Astrocyte of the spinal cord (primary cell): ENCODE data around the gene IQCF2.

Experiments used
- DNase-seq: peaks from one replicate; pipeline ENCODE4 v3.0.0; 2011; ENCODE audit warnings: low read depth, low spot score
- H3K4me3 ChIP-seq: 2 replicates; pipeline ENCODE4 v1.5.1; 2011; ENCODE audit warnings: low read depth, mild to moderate bottlenecking, low read length, moderate library complexity
- in situ Hi-C: cut with HindIII; loops from 2 replicates; pipeline ENCODE4 v1.10.0; 2017; ENCODE audit warnings: low sequenced_read_pairs
- TF ChIP-seq, protein P1 (sequence below): IDR thresholded peaks from 2 replicates; pipeline ENCODE4 v1.5.1; 2012; ENCODE audit warnings: low read depth, mild to moderate bottlenecking, low read length, inconsistent platforms

IQCF2 gene

DNA sequence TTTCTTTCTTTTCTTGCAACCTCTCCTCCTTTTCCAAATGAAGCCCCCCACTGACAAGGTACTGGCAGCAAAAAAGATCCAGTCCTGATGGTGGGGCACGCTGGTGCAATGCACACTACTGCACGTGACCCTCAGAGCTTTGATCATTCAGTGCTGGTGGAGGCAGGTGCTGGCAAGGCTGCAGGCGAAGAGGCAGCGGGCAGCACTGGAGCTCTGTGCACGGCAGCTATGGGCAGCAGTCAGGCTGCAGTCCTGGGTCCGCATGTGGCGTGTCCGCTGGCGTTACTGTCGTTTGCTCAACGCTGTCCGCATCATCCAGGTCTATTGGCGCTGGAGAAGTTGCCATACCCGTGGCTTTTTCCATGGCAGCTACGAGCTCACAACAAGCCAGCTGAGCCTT lies 42.3 kb upstream of the IQCF2 start:
- in situ Hi-C loops = no loop called here
- DNase-seq = no peak
- no peak overlapping the region for H3K4me3 ChIP-seq
- TF ChIP-seq, protein P1, sequence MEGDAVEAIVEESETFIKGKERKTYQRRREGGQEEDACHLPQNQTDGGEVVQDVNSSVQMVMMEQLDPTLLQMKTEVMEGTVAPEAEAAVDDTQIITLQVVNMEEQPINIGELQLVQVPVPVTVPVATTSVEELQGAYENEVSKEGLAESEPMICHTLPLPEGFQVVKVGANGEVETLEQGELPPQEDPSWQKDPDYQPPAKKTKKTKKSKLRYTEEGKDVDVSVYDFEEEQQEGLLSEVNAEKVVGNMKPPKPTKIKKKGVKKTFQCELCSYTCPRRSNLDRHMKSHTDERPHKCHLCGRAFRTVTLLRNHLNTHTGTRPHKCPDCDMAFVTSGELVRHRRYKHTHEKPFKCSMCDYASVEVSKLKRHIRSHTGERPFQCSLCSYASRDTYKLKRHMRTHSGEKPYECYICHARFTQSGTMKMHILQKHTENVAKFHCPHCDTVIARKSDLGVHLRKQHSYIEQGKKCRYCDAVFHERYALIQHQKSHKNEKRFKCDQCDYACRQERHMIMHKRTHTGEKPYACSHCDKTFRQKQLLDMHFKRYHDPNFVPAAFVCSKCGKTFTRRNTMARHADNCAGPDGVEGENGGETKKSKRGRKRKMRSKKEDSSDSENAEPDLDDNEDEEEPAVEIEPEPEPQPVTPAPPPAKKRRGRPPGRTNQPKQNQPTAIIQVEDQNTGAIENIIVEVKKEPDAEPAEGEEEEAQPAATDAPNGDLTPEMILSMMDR = no peak

DNA sequence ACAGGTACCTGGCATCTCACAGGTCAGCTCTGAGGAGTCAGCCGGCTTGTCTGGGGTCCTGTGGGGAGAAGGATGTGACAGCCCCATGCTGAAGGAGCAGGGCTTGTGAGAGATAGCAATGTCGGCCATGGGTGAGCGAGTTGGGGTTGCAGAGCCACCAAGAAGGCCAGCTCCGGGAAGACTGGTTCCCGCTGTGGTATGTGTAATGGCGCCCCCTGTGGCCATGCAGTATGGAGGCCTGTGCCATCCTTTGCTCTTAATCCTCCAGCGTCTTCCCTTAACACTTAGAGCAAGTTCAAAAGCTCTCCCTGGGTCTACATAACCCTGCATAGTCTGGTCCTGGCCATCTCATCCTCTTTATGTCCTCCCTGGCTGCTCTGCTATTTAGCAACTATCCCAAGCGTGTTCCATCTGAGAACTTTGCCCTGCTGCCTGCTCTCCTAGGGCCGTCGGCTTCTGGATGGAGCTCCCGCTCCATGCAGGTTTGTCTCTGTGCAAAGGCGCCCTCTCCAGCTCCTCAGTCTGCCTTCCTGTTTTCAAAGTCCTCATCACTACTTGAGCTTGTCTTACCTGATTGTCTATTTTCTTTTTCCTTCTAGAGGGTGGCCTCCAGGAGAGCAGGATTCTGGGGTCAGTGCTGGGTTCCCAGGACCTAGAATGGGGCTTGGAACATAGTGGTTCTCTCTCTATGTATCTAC lies 41.6 kb upstream of the IQCF2 start:
- in situ Hi-C loops = no loop called here
- DNase-seq = no peak
- TF ChIP-seq, protein P1 = peak; percentile 16
- H3K4me3 ChIP-seq = no peak overlapping the region

DNA sequence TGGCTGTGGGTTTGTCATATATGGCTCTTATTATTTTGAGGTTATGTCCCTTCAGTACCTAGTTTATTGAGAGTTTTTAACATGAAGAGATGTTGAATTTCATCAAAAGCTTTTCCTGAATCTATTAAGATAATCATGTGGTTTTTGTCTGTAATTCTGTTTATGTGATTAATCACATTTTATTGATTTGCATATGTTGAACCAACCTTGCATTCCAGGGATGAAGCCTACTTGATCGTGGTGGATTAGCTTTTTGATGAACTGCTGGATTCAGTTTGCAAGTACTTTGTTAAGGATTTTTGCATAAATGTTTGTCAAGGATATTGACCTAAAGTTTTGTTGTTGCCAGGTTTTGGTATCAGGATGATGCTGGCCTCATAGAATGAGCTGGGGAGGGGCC lies 33.1 kb upstream of the IQCF2 start:
- TF ChIP-seq, protein P1 = no peak
- no peak for DNase-seq
- H3K4me3 ChIP-seq = no peak overlapping the region
- in situ Hi-C loops = no loop called here

DNA sequence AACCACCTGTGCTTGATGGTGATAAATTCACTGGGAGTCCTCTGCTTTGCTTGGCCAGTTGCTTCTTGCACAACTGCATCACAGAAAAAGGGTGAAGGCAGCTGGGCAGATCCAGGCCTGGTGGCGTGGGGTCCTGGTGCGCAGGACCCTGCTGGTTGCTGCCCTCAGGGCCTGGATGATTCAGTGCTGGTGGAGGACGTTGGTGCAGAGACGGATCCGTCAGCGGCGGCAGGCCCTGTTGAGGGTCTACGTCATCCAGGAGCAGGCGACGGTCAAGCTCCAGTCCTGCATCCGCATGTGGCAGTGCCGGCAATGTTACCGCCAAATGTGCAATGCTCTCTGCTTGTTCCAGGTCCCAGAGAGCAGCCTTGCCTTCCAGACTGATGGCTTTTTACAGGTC lies 31.1 kb upstream of the IQCF2 start:
- TF ChIP-seq, protein P1 = no peak
- H3K4me3 ChIP-seq = no peak overlapping the region
- DNase-seq = no peak
- in situ Hi-C loops = no loop called here

DNA sequence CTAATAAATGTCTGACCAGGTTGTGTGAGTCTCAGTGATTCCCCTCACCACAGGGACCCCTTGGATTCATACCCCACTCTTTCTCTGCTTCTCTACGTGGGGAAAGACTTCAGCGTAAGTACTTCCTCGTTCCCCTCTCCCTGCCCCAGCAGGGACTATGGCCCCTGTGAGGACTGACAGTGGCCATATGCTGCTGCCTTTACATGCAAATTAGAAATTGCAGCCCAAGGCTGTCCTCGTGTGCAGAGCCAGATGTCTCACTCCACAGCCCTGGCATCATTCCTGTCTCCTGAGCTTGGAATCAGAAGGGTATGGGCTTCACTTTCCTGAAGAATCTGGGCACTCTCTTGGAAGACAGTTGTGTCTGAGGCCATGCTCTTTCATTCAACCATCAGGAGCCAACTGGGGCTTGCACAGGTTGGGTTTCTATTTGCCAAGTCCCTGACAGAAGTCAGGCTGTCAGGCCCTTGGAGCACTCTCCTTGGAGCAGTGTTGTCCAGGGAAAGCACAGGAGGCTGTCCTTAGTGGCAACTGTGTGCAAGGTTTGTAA lies 30.5 kb upstream of the IQCF2 start:
- in situ Hi-C loops = no loop called here
- no peak for DNase-seq
- TF ChIP-seq, protein P1 = no peak
- H3K4me3 ChIP-seq = no peak overlapping the region

DNA sequence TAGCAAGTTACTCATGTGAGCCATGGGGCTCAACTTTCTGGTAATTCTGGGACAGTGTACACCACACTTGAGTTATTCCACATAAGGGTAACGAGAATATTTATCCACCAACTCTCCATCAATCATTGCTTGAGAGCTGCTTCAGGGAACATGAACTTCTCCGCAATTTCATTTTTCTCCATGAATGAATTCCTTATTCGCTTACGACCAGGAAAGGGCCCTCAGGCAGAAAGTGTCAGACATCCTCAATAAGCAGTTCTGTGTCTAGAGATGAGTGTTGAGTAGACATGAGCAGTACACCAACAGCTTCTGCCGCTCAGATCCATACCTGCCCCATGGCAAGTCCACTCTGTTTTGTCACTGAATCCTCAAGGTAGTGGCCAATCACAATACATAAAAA lies 24.8 kb upstream of the IQCF2 start:
- no peak overlapping the region for H3K4me3 ChIP-seq
- in situ Hi-C loops = no loop called here
- DNase-seq = no peak
- TF ChIP-seq, protein P1 = no peak
